ENCODE results near the gene RIN3.
A peak's percentile ranks its signal among the peaks of the same experiment; 100 is the strongest.

The RIN3 gene

DNA sequence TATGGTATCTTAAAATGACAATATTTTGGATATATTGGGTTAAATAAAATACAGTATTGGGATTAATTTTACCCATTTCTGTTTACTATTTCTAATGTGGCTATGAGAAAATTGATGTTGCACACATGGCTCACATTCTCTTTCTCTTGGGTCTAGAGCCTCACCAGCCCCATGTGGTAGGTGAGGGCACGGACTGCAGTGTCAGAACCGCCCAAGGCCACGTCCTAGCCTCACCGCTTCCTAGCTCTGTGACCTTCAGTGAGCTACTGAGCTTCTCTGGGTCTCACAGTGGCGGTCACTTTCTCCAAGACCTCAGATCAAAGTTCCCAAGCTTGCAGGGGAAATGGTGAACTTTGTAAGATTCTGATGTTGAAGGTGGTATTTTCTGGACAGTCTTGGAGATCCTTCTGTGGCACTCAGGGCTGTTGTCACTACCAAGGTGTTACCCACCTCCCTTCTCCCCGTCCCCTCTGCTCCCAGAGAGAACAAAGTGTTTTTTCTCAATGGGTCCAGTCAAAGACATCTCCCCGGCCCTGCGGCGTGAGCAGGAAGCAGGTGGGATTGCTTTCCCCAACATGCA lies 87.6 kb downstream of the RIN3 start:
- no peak for DNase-seq

DNA sequence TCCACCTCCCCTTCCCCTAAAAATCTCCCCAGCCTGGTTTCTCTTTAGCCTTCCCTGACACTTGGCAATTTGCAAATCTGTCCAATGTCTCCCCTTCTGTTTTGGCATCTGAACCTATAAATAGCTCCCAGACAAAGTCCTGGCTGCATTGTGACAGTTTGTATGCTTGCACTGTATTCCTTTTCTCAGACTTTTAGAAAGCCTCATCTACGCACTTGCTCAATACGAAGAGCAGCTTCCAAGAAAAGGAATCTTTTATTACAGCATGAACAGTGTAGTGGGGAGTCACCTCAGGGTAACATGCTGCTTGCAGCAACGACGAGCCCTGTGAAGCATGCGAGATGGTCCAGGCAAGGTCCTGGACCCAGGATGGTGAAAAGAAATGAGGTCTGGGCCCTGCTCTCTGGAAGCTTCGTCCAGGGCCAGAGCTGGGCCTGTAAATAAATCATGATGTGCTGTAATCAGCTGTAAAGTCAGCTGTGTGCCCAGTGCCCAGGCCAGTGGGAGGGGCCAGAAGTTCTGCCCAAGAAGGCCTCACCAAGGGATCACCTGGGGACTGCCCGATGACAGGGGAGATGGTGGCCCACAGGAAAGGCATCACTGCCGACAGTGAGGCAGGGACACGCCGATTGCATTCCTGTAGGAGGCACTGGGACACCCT lies 88.3 kb downstream of the RIN3 start:
- DNase-seq: no peak

DNA sequence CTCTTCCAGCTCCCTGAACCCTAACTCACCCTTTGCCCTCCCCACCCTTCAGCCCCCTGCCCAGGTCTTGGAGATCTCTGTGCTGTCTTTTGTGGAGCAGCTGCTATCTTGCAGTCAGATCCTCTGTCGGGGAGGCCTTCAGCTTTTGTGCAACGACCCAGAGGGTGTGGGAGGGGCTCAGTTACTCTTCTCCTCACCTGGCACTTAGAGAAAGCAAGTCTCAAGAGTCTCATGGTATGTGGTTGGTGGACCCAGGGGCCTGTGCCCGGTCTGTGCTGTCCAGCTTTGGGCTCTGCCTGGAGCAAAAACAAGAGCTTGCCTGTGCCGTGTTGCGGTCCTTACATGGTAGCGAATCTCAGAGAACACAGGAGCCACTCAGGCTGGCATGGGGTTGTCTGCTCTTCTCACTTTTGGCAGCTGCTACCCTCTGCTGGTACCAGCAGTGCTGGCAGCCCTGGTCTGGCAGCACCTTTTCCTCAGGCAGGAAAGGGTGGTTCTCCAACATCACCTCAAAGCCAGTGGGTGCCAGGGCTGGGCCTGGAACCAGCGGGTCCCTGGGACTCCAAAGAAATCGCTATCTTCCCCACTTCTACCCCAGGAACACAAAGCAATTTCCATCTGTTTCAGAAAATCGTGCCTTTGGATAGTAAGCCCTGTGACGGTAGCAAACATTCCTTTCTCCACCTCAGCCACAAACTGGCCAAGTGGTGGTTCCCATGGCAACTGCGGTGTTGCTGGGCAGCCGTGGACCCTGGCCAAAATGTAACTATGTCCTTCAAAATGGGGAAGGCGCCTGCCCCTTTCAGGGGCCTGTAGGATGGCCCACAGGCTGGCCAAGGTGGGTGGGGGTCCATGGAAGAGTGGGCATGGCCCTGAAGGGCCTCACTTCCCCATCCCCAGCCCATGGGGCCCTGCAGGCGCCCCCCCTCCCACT lies 90.0 kb downstream of the RIN3 start:
- peak; percentile 32 to 58 for DNase-seq

DNA sequence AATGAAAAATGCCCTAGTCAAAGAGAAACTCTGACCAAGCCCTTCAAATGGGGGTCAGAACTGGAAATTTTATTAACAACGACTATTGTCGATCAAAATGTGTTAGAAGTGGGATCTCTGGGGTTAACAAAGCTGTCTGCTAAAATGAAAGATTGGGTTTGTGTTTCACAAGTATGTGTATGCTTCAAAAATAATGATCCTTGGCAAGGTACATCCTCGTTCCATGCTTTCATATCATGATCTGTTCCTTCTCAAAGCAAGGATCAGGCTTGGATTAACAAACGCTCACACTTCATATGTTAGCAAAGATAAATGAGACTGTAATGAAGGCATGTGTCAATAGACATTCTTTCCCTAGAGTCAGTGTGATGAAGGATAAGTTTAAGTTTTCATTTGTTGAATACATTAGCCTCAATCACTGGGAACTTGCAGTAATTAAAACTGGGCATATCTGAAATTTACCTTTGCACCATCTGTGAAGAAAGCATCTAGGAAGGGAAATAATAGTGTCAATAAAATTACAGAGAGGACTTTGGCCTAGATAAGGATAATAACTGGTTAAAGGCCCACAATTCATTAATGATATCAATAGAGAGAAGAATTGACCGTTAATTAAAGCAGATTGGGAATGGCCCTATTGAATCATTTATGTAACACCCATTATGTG lies 91.8 kb downstream of the RIN3 start:
- DNase-seq: no peak

DNA sequence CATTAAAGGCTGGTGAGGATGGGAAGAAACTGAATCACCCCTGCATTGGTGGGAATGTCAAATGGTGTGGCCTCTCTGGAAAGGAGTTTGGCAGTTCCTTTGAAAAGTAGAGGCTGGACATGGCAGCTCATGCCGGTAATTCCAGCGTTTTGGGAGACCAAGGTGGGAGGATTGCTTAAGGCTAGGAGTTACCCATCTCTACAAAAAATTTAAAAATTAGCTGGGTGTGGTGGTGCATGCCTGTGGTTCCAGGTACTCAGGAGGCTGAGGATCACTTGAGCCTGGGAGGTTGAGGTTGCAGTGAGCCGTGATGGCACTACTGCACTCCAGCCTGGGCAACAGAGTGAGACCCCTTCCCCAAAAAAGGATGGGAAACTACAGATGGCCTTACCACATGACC lies 93.7 kb downstream of the RIN3 start:
- DNase-seq: no peak

DNA sequence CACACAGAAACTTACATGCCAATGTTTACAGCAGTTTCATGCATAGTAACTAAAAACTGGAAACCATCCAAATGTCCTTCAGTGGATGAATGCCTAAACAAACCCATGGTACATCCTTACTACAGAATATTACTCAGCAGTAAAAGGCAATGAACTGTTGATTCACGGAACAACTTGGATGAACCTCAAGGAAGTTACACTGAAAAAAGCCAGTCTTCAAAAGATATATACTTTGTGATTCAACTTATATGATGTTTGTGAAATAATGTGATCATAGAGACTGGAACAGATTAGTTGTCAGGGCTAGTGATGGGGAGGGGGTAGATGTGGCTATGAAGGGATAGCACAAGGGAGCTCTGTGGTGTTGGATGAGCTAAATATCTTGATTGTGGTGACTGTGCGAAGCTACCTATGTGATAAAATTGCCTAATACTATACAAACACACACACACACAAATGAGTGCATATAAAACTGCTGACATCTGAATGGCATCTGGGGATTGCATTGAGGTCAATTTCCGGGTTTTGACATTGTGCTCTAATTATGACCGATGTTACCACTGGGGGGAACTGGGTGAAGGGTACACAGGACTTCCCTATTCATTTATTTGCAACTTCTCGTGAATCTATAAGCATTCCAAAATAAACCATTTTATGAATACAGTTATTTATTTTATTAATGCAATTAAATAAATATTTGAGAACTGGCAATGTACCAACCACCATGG lies 94.3 kb downstream of the RIN3 start:
- no peak for DNase-seq

DNA sequence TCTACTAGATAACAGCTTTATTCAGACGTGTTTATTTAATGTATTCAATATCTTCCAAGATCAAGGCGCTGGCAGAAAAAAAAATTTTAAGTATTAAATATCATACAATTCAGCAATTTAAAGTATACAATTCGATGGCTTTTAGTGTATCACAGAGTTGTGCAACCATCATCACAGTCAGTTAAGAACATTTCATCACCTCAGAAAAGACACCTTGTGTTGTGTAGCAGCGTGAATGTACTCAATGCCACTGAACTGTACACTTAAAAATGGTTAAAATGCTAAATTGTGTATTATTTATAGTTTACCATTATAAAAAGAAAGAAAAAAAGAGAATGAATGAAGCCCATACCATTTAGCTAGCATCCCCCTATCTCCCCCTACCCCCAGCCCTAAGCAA lies 96.4 kb downstream of the RIN3 start:
- DNase-seq: no peak

DNA sequence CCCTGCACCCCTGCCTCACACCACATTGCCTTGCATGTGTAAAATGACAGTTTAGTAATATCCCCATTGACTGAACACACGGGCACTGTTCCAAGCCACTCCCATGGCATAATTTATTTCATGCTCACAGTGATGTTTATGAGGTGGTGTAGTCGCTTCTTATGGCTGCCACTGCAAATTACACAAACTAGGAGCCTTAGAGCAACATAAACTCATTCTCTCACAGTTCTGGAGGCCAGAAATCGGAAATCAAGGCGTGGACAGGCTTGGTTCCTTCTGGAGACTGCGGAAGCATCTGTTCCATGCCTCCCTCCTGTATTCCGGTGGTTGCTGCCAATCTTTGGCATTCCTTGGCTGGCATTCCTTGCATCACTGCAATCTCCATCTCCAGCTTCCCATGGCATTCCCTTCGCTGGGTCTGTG lies 97.3 kb downstream of the RIN3 start:
- no peak for DNase-seq

DNA sequence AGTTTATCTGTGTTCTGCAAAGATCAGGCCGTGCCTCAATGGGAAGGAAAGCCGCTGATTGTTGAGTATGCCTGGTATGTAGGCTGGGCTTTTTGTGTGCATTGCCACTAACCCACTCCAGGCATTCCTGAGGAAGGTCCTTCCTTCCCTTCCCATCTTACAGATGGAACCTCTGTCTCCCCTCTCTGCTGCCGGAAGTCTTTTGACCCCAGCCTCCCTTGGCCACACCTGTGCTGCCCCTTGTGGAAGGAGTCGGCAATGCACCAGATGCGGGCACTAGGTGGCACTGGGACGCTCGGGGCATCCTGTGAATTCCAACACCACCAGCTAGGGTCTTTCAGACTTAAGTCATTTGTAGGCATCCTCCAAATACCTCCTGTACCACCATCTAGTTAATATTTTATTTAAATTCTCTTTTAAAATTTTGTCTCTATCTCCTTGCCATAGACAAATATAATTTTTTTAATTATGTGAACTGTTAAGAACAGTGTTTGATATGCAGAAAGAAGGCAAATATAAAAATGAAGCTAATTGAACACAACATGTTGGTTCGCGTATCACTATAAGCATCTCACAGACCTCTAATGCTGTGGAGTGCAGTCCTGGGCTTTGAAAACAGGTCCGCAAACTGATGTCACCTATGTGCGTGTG lies 99.6 kb downstream of the RIN3 start:
- DNase-seq: peak; percentile 61 to 73

DNA sequence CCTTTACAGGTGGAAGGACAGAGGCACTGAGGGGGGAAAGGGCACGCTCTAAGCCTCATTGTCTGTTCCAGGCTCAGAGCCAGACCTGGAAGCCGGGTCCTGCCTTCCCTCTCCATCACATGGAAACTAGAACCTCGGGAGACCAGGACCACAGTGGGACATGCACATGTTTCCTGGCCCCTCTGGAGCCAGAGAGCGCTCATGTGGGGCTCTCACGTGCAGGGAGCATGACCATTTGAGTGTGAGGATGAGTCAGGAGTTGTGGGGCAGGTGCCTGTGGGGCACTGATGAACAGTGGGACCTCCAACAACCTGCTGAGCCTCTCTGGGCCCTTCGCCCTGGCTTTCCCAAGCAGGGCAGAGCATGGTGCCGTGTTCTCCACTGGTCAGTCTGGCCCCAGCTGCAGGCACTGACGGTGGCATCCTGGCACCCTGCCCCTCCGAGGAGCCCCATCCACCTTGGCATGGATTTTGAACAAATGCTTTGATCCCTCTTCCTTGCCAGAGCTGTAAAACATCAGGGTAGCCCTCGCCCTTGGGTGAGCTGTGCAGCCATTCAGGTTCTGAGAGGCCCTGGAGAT lies 100.2 kb downstream of the RIN3 start:
- DNase-seq: no peak

DNA sequence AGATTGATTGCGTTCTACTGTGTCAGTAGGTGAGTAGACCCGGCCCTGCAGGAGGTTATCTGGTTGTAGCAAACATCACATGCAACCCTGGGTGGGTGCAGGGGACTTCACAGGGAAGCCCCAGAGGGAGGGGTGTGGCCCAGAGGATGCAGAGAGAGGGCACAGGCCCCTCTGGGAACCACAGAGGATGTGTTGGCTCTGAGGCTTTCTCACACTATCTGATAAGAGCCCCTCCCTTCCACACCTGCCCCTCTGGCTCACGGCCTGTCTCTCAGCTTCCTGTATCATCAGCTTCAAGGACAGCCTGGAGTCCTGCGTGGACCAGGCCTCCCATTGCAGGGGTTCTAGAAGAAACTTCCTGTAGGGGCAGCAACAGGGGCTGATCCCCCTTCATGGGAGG lies 101.9 kb downstream of the RIN3 start:
- peak; percentile 25 to 53 for DNase-seq

DNA sequence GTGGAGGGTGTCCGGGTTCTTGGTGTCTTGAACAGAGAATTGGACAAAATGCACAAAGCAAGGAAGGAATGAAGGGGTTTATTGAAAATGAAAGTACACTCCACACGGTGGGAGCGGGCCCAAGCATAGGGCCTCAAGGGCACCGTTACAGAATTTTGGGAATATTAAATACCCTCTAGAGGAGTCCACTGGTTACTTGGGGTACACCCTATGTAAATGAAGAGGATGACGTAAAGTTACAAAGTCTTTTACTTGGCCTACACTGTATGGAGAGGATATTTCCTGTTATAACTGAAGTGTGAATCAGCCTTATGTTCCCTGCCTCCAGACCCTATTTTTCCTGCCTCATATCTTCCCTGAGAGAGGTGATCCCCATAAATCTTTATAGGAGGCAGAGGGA lies 102.6 kb downstream of the RIN3 start:
- DNase-seq: no peak

DNA sequence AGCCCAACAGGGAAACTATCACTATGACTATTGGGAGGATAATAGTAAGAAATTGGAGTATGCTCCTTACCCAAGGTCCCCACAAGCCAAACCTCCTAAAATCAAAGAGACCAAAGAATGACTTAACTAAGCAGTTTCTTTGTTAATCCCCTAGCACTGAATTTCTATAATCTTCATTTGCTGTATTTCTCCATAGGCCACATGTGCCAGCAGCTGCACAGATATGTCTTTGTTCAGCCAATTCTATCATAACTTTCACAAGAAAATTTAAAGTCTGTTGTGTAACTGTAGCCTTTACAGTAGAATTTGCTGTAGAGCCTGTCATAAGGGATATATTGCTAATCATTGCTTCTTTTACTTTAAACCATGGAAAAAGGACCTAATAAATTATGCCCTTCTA lies 104.0 kb downstream of the RIN3 start:
- DNase-seq: no peak

DNA sequence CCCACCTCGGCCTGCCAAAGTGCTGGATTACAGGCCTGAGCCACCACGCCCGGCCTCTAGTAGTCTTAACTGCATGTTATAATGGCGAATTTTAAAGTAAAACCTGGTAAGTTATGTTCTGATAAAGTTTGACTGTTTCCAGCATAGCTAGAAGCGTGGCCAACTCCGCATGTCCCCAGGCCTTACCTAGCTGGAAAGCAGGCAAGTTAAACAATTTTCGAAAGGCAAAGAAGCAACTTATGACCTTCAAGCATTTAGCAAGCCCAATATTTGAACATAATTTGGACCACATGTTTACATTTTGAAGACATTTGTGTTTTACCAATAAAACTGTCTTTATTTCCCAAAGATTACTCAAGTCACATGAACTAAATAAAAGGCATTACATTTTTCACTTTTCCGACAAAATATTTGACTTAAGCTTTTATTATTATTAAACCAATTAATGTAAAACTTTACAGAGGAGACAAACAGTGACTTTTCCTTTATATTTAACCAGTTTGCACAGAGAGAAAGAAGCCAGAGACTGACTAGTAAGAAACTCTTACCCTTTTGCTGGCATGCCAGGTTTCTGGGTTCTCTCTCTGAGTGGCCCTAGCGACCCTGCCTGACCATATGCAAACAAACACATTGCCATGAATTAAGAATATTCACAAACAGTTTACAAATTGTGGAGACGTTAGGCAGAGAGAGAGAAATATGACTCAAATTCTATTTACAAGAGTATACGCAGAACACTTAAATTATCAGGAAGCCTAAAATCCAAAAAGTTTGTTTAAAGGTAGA lies 106.3 kb downstream of the RIN3 start:
- DNase-seq: no peak

DNA sequence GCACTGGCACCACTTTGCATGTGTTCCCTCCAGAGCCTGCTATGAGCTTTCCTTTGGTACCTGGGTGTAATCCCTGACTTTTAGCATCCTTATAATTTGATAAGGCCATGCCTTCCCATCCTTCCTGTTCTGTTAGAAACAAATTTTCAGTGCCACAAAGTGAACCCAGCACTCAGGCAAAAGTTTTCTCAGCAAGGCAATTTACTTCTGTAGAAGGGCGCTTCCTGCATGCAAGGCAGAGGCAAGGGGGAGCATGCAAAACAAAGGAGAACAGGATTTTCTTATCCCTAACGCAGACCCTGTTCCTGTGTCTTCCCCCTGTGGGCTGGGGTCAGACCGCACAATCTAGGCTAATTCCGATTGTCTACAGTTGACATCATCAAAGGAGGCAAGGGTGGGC lies 108.7 kb downstream of the RIN3 start:
- DNase-seq: no peak

DNA sequence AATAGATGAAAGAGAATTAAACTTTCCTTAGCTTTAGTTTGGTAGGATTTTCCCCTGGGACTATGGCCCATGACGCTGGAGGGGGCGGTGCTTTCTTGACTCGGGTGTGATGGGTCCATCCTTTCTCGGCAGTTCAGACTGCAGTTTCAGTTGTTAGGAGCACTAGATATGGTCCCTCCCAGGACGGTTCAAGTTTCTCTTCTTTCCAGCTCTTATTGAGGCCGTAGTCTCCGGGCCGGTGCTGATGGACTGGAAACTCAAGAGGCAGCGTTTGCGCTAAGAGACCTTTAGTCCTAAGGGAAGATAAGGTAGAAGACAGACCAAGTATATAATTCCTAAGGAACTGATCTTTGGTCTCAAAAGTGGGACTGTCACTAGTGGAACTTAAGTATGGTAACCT lies 111.2 kb downstream of the RIN3 start:
- DNase-seq: no peak

DNA sequence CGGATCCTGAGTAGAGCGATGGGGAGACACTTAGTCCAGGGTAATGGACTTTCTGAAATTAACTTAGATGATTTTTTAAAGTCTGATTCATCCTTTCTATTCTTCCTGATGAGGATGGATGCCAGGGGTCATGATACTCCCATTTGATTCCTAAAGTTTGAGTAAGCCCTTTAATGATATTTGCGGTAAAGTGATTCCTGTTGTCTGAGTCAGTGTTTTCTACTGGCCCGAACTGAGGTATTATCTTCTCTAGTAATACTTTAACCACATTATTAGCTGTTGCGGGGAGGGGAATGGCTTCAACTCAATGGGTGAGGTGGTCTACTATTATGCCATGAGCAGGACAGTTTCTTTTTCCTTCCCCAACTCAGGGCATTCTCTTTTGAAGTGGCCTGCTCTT lies 111.6 kb downstream of the RIN3 start:
- no peak for DNase-seq

DNA sequence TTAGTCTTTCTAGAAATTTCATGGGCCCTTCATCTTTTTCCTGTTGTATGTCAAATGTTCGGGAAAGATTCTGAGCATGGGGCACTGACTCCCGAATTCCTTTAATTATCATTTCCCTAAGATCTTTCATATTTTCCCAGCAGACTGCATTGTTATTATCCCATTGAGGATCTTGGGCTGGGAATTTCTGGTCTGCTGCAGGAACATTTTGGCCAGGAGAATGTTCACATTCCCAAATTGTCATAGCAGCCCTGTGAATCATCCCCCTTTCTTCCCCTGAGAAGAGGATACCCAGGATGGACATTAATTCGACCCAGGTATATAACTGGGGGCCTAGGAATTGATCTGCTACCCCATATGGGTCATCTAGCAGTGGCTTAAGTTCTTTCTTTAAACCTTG lies 112.5 kb downstream of the RIN3 start:
- DNase-seq: no peak

DNA sequence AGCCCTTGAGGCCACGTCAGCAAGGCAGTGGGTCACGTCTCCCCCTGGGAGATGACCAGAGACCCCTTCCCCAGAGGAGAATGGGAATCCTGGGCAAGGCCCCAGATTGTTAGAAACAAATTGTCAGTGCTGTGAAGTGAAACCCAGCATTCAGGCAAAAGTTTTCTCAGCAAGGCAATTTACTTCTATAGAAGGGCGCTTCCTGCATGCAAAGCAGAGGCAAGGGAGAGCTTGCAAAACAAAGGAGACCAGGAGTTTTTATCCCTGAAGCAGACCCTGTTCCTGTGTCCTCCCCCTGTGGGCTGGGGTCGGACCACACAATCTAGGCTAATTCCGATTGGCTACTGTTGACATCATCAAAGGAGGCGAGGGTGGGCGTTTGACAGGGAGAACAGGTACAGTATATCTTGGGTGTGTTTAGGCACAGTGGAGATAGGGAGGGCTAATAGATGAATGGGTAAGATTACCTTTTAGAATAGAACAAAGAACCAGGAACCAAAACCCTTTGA lies 114.2 kb downstream of the RIN3 start:
- DNase-seq: no peak

DNA sequence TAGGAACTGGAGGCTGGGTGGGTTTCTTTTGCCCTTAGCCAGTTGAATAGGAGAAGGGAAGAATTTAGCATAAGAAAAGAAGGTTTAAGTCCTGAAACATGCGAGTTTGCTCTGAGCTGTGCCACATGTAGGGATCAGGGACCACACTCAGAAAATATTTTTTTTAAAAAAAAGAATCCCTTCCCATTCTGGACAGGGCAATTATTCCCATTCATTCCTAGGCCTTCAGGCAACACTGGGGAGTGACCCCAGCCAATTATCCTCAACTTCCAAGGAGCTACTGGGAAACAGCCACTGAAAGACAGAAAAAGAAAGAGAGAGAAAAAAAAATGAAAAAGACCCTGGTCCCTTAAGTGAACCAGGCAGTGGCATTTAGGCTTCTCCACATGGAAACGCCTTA lies 115.1 kb downstream of the RIN3 start:
- DNase-seq: no peak

DNA sequence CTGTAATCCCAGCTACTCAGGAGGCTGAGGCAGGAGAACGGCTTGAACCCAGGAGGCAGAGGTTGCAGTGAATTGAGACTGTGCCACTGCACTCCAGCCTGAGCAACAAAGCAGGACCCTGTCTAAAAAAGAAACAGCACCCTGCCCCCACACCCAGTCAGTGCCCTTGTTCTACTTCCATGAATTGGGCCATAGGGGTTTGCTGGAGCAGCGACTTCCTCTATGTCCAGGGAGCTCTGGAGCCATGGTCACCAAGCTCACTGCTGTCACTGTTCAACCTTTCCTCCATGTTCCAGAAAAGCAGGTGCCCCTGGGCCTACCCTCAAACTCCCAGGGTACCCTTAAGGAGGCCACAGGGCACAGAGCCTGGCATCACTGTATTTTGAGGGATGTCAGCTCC lies 116.8 kb downstream of the RIN3 start:
- DNase-seq: no peak
